ENCODE results near the gene GAA.

Gene GAA

GRCh38 chr17:80101011-80101945 lies at the start of gene GAA:
Gene GAA, plus strand, starts transcription at chr17:80101581. Its CDS starts 3,006 bp downstream, at chr17:80104587.
- DNase-seq: peak; percentile 85
- in situ Hi-C loops (cut with MboI; ENCODE audit: low pct_unique_long_range_greater_than_20kb, low sequenced_read_pairs): no loop called here

DNA sequence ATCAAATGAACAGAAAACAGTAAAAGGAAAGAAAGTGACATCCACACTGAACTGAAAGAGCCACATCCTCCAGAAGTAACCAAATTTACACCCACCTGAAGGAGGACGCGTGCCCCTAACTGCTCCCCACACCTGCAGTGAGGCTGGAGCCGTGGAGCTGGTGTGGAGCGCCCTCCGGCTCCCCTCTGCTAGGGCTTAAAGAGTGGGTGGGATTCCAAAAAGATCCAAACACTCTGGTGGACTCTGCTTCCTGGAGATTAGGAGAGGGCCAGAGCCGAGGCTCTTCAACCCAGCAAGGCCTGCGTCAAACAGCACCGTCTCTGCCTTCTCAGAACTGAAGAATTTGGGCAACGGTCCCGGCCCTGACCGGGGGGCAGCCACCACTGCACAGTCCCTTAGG lies 49.7 kb upstream of the GAA start:
- no peak for DNase-seq
- in situ Hi-C loops (cut with MboI; ENCODE audit: low pct_unique_long_range_greater_than_20kb, low sequenced_read_pairs): no loop called here

DNA sequence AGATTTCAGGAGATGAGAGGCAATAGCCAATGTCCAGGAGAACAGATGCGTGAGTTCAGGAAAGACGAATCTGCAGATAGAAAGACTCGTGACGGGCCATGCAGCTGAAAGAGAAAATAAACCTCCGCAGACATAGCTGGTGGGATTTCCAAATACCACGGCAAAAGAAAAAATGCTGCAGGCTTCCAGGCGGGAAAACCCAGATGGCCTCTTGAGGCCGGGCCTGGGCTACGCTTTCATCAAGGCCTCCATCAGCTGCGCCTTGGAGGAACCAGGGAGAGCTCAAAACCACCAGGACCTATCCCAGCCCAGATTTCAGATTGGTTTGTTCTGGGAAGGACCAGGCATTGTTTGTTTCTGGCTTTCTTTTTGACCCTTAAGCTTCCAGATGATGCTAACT lies 48.3 kb upstream of the GAA start:
- DNase-seq: no peak
- in situ Hi-C loops (cut with MboI; ENCODE audit: low pct_unique_long_range_greater_than_20kb, low sequenced_read_pairs): no loop called here

GRCh38 chr17:80055597-80055996 lies 45.8 kb upstream of the GAA start:
- no peak for DNase-seq
- in situ Hi-C loops (cut with MboI; ENCODE audit: low pct_unique_long_range_greater_than_20kb, low sequenced_read_pairs): no loop called here

GRCh38 chr17:80058311-80058955 lies 42.9 kb upstream of the GAA start:
- DNase-seq: no peak
- in situ Hi-C loops (cut with MboI; ENCODE audit: low pct_unique_long_range_greater_than_20kb, low sequenced_read_pairs): no loop called here

- in situ Hi-C loops (cut with MboI; ENCODE audit: low pct_unique_long_range_greater_than_20kb, low sequenced_read_pairs): no loop called here
- DNase-seq: no peak
Measured at GRCh38 chr17:80060644-80061043, 40.7 kb upstream of the GAA start.

- no peak for DNase-seq
- in situ Hi-C loops (cut with MboI; ENCODE audit: low pct_unique_long_range_greater_than_20kb, low sequenced_read_pairs): no loop called here
Measured at GRCh38 chr17:80061421-80061820, 40.0 kb upstream of the GAA start.

DNA sequence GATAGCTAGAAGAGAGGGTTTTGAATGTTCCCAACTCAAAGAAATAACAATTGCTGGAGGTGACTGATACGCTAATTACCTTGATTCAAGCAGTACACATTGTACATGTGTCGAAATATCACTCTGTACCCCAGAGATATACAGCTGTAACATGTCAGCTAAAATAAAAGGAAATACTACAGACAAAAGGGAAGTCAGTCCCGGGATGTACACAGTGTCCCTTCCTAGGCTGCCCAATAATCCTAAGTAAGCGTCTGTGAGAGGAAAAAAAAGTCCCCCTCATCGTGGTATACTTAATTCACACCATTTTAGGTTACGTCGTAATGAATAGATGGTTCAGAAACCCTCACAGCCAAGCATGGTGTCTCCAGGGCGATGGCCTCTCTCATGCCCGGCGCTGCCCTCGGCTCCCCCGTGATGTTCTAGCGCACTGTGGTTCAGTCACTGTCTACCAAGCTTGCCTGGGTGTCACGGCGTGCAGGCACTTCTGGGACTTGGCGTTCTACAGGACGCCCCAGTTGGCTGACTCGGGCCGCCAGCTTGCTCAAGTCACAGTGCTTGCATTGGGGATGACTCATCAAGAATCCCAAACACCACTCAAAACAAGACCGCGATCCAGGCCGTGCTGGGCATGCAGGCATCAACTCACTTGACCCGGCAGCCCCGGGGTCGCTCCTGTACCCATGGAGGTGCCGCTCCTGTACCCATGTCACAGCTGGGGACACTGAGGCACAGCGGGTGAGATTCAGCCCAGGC lies 37.4 kb upstream of the GAA start:
- in situ Hi-C loops (cut with MboI; ENCODE audit: low pct_unique_long_range_greater_than_20kb, low sequenced_read_pairs): no loop called here
- DNase-seq: peak; percentile 32

DNA sequence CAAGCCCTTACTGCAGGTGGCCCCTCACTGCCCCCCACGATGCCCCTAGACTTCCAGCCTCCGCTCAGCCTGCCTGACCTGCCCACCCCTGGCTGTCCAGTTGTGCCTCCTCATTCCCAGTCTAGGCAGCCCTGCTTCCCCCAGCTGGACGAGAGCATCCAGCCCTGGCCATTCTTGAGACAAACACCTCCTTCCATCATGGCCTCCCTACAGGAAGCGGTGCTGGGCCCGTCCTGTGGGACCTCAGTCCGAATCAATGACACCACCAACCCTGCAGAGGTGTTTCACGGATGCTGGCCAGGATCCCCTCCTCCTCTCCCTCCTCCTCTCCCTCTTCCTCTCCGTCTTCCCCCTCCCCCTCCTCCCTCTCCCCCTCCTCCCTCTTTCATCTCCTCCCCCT lies 36.7 kb upstream of the GAA start:
- no peak for DNase-seq
- in situ Hi-C loops (cut with MboI; ENCODE audit: low pct_unique_long_range_greater_than_20kb, low sequenced_read_pairs): no loop called here

DNA sequence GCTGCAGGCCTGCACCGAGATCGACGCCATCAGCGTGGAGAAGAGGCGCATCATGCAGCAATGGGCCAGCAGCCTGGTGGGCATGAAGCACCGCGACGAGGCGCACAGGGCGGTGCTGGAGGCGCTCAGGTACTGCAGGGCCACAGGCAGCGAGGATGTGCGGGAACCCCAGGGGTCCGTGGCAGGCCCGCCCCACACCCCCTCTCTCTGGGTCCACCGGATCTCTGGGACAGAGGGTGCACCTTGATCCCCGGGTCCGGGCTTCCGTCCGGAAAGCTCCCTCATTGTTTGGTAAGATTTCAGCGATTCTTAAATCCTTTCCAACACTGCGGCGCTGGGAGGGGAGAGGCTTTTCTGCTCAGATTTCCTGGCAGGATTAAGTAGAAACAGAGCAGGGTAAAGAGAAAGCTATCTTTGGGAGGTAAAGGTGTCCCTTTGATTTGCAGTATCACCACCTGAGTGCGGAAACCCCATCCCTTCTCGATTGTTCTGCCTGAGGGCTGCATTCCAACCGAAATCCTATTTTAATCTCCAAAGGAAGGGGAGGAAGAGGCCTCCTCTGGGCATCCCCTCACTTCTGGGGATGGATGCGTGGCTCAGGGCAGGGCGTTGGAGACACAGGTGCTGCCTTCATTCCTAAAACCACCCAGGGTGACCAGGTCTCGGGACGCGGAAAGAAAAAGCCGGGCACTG lies 35.8 kb upstream of the GAA start:
- in situ Hi-C loops (cut with MboI; ENCODE audit: low pct_unique_long_range_greater_than_20kb, low sequenced_read_pairs): no loop called here
- no peak for DNase-seq

- in situ Hi-C loops (cut with MboI; ENCODE audit: low pct_unique_long_range_greater_than_20kb, low sequenced_read_pairs): no loop called here
- DNase-seq: no peak
Measured at GRCh38 chr17:80067393-80067986, 33.9 kb upstream of the GAA start.

DNA sequence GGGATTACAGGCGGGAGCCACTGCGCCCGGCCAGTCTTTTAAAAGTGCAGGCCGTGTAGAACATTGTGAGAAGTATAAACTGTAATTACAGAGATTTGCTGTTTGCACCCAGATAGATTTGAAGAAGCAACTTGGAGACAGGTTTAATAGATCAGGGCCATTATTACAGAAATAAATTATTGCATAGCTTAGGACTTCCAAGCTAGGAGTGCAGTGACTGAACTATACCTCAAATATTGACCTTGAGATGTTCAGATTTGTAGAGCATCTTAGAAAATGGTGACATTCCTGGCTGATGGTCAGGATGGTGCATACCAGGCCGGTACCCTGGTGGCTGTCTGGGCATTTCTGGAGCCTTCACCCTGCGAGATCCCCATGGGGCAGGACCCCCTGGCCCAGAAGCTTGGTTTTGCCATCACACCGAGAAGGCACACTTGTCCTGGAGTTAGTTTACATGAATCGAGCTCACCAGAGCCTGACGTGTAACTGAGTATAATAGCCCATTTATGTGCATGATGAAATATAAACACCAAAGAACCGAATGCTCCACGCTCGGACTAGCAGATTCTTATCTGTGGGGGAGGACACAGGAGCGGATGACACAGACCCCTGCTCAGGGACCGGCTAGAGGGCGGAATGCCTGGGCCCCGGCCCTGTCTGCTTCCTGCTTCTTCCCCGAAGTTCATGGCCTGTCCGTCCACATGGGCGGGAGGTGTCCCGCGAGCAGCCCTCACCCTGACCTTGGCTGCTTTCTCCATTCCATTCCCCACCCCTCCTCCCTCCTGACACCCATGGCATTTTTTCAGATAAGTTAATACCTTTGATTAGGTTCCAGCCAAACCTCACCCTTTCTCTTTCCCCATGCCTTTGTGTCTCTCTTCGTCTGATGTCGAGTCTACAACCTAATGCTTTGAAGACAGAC lies 32.8 kb upstream of the GAA start:
- peak; percentile 46 for DNase-seq
- in situ Hi-C loops (cut with MboI; ENCODE audit: low pct_unique_long_range_greater_than_20kb, low sequenced_read_pairs): no loop called here

DNA sequence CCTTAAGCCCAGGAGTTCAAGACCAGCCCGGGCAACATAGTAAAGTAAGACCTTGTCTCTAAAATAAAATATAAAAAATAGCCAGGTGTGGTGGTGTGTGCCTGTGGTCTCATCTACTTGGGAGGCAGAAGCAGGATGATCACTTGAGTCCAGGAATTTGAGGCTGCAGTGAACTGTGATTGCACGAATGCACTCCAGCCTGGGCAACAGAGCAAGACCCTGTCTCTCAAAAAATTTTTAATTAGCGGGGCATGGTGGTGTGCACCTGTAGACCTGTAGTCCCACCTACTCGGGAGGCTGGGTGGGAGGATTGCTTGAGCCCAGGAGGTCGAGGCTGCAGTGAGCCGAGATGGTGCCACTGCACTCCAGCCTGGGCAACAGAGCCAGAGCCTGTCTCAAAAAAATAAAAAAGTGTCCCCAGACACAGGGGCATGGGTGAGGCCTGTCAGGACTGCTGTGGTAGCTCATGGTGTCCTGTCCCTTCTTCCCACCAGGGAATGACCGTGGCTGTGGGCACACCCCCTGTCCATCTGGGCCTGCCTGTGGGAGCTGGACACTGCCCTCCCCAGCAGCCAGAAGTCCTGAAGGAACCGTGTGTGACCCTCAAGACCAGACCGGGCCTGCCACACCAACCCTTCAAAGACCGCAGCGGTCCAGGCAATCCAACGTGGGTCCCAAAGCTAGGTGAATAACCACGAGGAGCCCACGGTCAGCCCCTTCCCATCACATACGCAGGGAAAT lies 30.8 kb upstream of the GAA start:
- DNase-seq: no peak
- in situ Hi-C loops (cut with MboI; ENCODE audit: low pct_unique_long_range_greater_than_20kb, low sequenced_read_pairs): no loop called here

GRCh38 chr17:80071116-80071841 lies 30.1 kb upstream of the GAA start:
- in situ Hi-C loops (cut with MboI; ENCODE audit: low pct_unique_long_range_greater_than_20kb, low sequenced_read_pairs): no loop called here
- no peak for DNase-seq

- no peak for DNase-seq
- in situ Hi-C loops (cut with MboI; ENCODE audit: low pct_unique_long_range_greater_than_20kb, low sequenced_read_pairs): no loop called here
Measured at GRCh38 chr17:80072410-80072809, 29.0 kb upstream of the GAA start.

DNA sequence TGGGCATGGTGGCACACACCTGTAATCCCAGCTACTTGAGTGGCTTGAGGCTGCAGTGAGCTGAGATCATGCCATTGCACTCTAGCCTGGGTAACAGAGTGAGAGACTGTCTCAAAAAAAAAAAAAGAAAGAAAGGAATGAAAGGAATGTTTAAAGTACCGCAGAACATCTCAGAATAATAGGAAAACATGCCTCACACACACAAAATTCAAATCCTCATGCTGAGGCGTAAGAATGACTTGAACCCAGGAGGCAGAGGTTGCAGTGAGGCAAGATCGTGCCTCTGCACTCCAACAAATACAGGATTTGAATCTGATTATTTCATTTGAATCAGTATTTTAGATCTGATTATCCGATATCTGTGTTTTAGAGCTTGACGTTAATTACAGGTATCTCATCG lies 21.3 kb upstream of the GAA start:
- no peak for DNase-seq
- in situ Hi-C loops (cut with MboI; ENCODE audit: low pct_unique_long_range_greater_than_20kb, low sequenced_read_pairs): no loop called here

DNA sequence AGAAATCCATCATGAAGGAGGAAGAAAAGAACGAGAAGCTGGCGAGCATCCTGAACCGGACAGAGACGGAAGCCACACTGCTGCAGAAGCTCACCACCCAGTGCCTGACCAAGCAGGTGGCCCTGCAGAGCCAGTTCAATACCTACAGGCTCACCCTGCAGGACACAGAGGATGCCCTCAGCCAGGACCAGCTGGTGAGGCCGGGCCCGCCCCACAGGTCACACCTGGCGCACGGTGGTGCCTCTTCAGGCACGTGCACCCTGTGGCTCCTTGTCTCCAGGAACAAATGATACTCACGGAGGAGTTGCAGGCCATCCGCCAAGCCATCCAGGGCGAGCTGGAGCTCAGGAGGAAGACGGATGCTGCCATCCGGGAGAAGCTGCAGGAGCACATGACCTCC lies 19.8 kb upstream of the GAA start:
- in situ Hi-C loops (cut with MboI; ENCODE audit: low pct_unique_long_range_greater_than_20kb, low sequenced_read_pairs): no loop called here
- no peak for DNase-seq

Measured in KBM-7 (cell line).